ENCODE results near the gene CACNA2D4.

The CACNA2D4 gene

GRCh38 chr12:1928439-1929121 is 10.1 kb upstream of the CACNA2D4 start:
- H3K79me2 ChIP-seq (ENCODE audit: insufficient read depth, low read depth) = no peaks in the 10 kb centered on the region
- H3K9ac ChIP-seq = no peak overlapping the region
- H2AFZ ChIP-seq (ENCODE audit: low read depth) = no peak overlapping the region
- 0 out of 2 replicates have a peak, but pooled peaks cover 2% of the 10 kb centered on the region for H3K27me3 ChIP-seq (ENCODE audit: insufficient read depth, low read depth)
- TF ChIP-seq CTCF (conservative IDR thresholded peaks at IDR 0.05; ENCODE audit: low read depth, low read length) = no peak
- H3K27ac ChIP-seq = no peak overlapping the region
- H3K4me1 ChIP-seq (ENCODE audit: low read depth, poor library complexity, severe bottlenecking) = no peaks in the 10 kb centered on the region
- H3K36me3 ChIP-seq (ENCODE audit: insufficient read depth) = no peaks in the 10 kb centered on the region
- H4K20me1 ChIP-seq (ENCODE audit: insufficient read depth) = no peaks in the 10 kb centered on the region
- H3K4me3 ChIP-seq (IDR thresholded peaks at IDR 0.05; ENCODE audit: insufficient read depth, low read depth, low read length) = no peak overlapping the region
- H3K4me2 ChIP-seq = no peak overlapping the region

- H3K9ac ChIP-seq = no peak overlapping the region
- H3K4me2 ChIP-seq = no peak overlapping the region
- no peak overlapping the region for H3K27ac ChIP-seq
- H3K4me3 ChIP-seq (IDR thresholded peaks at IDR 0.05; ENCODE audit: insufficient read depth, low read depth, low read length) = no peak overlapping the region
- H3K27me3 ChIP-seq (ENCODE audit: insufficient read depth, low read depth) = 0 out of 2 replicates have a peak, but pooled peaks cover 2% of the 10 kb centered on the region
- H3K36me3 ChIP-seq (ENCODE audit: insufficient read depth) = no peaks in the 10 kb centered on the region
- no peak overlapping the region for H2AFZ ChIP-seq (ENCODE audit: low read depth)
- H3K4me1 ChIP-seq (ENCODE audit: low read depth, poor library complexity, severe bottlenecking) = no peaks in the 10 kb centered on the region
- H3K79me2 ChIP-seq (ENCODE audit: insufficient read depth, low read depth) = no peaks in the 10 kb centered on the region
- no peak for TF ChIP-seq CTCF (conservative IDR thresholded peaks at IDR 0.05; ENCODE audit: low read depth, low read length)
- H4K20me1 ChIP-seq (ENCODE audit: insufficient read depth) = no peaks in the 10 kb centered on the region
Measured at GRCh38 chr12:1927751-1928351, 9.4 kb upstream of the CACNA2D4 start.

- Histone ChIP-seq H3K4me1 (ENCODE audit: low read depth, poor library complexity, severe bottlenecking) (no peaks in the 10 kb centered on the region), H3K27ac (no peak overlapping the region), H3K4me2 (no peak overlapping the region), H4K20me1 (ENCODE audit: insufficient read depth) (no peaks in the 10 kb centered on the region), H3K36me3 (ENCODE audit: insufficient read depth) (no peaks in the 10 kb centered on the region), H3K4me3 (IDR thresholded peaks at IDR 0.05; ENCODE audit: insufficient read depth, low read depth, low read length) (no peak overlapping the region), H3K9ac (no peak overlapping the region), H3K27me3 (ENCODE audit: insufficient read depth, low read depth) (0 out of 2 replicates have a peak, but pooled peaks cover 2% of the 10 kb centered on the region), H3K79me2 (ENCODE audit: insufficient read depth, low read depth) (no peaks in the 10 kb centered on the region), H2AFZ (ENCODE audit: low read depth) (no peak overlapping the region)
- TF ChIP-seq CTCF (conservative IDR thresholded peaks at IDR 0.05; ENCODE audit: low read depth, low read length) = no peak
Measured at GRCh38 chr12:1927051-1927680, 8.7 kb upstream of the CACNA2D4 start.

GRCh38 chr12:1926251-1926657 is 7.8 kb upstream of the CACNA2D4 start:
- Histone ChIP-seq H3K9ac (no peak overlapping the region), H2AFZ (ENCODE audit: low read depth) (no peak overlapping the region), H4K20me1 (ENCODE audit: insufficient read depth) (no peaks in the 10 kb centered on the region), H3K79me2 (ENCODE audit: insufficient read depth, low read depth) (no peaks in the 10 kb centered on the region), H3K36me3 (ENCODE audit: insufficient read depth) (no peaks in the 10 kb centered on the region), H3K4me2 (no peak overlapping the region), H3K27ac (no peak overlapping the region), H3K4me3 (IDR thresholded peaks at IDR 0.05; ENCODE audit: insufficient read depth, low read depth, low read length) (no peak overlapping the region), H3K4me1 (ENCODE audit: low read depth, poor library complexity, severe bottlenecking) (no peaks in the 10 kb centered on the region), H3K27me3 (ENCODE audit: insufficient read depth, low read depth) (0 out of 2 replicates have a peak, but pooled peaks cover 2% of the 10 kb centered on the region)
- no peak for TF ChIP-seq CTCF (conservative IDR thresholded peaks at IDR 0.05; ENCODE audit: low read depth, low read length)

Data from KMS-11 (cell line).